Neutrophil (primary cell): ENCODE results near the gene GNG4.
A peak's percentile ranks its signal among the peaks of the same experiment; 100 is the strongest.

Source experiments
- H3K27ac ChIP-seq: fragments of 200-600 bp; sonication (generic); 2 replicates; pipeline ENCODE4 v1.5.1; 2016; ENCODE audit warnings: mild to moderate bottlenecking, moderate library complexity
- H3K27me3 ChIP-seq: fragments of 200-600 bp; sonication (generic); 2 replicates; pipeline ENCODE4 v1.6.0; 2016; ENCODE audit warnings: mild to moderate bottlenecking
- H3K36me3 ChIP-seq: fragments of 200-600 bp; sonication (generic); 2 replicates; pipeline ENCODE4 v1.5.1; 2017
- H3K4me1 ChIP-seq, 2 experiments: fragments of 200-600 bp in 1 of 2; sonication (generic) in 1 of 2; 1 replicate in 1 of 2; 2 replicates in 1 of 2; pipeline versions ENCODE4 v1.5.1 to v1.6.1; 2013 to 2016; ENCODE audit warnings: low read depth in 1 of 2, low read length in 1 of 2, mild to moderate bottlenecking in 1 of 2, moderate library complexity in 1 of 2; ENCODE audit not compliant: control insufficient read depth in 1 of 2, insufficient read depth in 1 of 2
- H3K4me3 ChIP-seq, 2 experiments: fragments of 200-600 bp in 1 of 2; sonication (generic) in 1 of 2; 1 replicate in 1 of 2; 2 replicates in 1 of 2; pipeline ENCODE4 v1.5.1; 2013 to 2016; ENCODE audit warnings: low read depth in 1 of 2, low read length in 1 of 2, mild to moderate bottlenecking in 1 of 2, moderate library complexity in 1 of 2
- H3K9me3 ChIP-seq: fragments of 200-600 bp; sonication (generic); 2 replicates; pipeline ENCODE4 v1.5.1; 2016
- TF ChIP-seq, protein P1 (sequence below): fragments of 200-600 bp; sonication (generic); IDR thresholded peaks from 2 replicates; pipeline ENCODE4 v1.5.1; 2016; ENCODE audit warnings: antibody characterized with exemption

The GNG4 gene

GRCh38 chr1:235504494-235505222 lies 144.9 kb downstream of the GNG4 start:
- Histone ChIP-seq H3K36me3 (no peaks in the 10 kb centered on the region), H3K27me3 (peaks cover 27% of the 10 kb centered on the region), H3K9me3 (no peaks in the 10 kb centered on the region), H3K4me1 (peaks cover 26 to 29% of the 10 kb centered on the region in 2 experiments), H3K27ac (peak overlapping the region; percentile 83), H3K4me3 (peak overlapping the region; percentile 70 to 96)
- TF ChIP-seq, protein P1, sequence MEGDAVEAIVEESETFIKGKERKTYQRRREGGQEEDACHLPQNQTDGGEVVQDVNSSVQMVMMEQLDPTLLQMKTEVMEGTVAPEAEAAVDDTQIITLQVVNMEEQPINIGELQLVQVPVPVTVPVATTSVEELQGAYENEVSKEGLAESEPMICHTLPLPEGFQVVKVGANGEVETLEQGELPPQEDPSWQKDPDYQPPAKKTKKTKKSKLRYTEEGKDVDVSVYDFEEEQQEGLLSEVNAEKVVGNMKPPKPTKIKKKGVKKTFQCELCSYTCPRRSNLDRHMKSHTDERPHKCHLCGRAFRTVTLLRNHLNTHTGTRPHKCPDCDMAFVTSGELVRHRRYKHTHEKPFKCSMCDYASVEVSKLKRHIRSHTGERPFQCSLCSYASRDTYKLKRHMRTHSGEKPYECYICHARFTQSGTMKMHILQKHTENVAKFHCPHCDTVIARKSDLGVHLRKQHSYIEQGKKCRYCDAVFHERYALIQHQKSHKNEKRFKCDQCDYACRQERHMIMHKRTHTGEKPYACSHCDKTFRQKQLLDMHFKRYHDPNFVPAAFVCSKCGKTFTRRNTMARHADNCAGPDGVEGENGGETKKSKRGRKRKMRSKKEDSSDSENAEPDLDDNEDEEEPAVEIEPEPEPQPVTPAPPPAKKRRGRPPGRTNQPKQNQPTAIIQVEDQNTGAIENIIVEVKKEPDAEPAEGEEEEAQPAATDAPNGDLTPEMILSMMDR = peak; percentile 98

- H3K4me1 ChIP-seq = peaks cover 26 to 29% of the 10 kb centered on the region in 2 experiments
- H3K27me3 ChIP-seq = peaks cover 26% of the 10 kb centered on the region
- H3K4me3 ChIP-seq = peak within 1 kb of the TSS; percentile 70 to 96
- no peaks in the 10 kb centered on the region for H3K36me3 ChIP-seq
- TF ChIP-seq, protein P1 = no peak
- H3K27ac ChIP-seq = peak within 1 kb of the TSS; percentile 83
- H3K9me3 ChIP-seq = no peaks in the 10 kb centered on the region
Measured at GRCh38 chr1:235504122-235504493, 145.5 kb downstream of the GNG4 start, which contains the start of gene B3GALNT2. TSS of gene B3GALNT2 (minus strand) at chr1:235504452. CDS start at chr1:235504252, 200 bp downstream.

- Histone ChIP-seq H3K4me1 (peaks cover 26 to 29% of the 10 kb centered on the region in 2 experiments), H3K4me3 (peak overlapping the region; percentile 70 to 96), H3K27me3 (peaks cover 26% of the 10 kb centered on the region), H3K27ac (peak overlapping the region; percentile 83), H3K36me3 (no peaks in the 10 kb centered on the region), H3K9me3 (no peaks in the 10 kb centered on the region)
- TF ChIP-seq, protein P1 = no peak
Measured at GRCh38 chr1:235503403-235504121, 146.0 kb downstream of the GNG4 start.

- peak overlapping the region; percentile 70 to 96 for H3K4me3 ChIP-seq
- H3K27ac ChIP-seq = no peak overlapping the region
- peaks cover 26 to 29% of the 10 kb centered on the region in 2 experiments for H3K4me1 ChIP-seq
- H3K9me3 ChIP-seq = no peaks in the 10 kb centered on the region
- peaks cover 26% of the 10 kb centered on the region for H3K27me3 ChIP-seq
- no peaks in the 10 kb centered on the region for H3K36me3 ChIP-seq
- TF ChIP-seq, protein P1 = no peak
Measured at GRCh38 chr1:235502601-235503402, 146.8 kb downstream of the GNG4 start.

DNA sequence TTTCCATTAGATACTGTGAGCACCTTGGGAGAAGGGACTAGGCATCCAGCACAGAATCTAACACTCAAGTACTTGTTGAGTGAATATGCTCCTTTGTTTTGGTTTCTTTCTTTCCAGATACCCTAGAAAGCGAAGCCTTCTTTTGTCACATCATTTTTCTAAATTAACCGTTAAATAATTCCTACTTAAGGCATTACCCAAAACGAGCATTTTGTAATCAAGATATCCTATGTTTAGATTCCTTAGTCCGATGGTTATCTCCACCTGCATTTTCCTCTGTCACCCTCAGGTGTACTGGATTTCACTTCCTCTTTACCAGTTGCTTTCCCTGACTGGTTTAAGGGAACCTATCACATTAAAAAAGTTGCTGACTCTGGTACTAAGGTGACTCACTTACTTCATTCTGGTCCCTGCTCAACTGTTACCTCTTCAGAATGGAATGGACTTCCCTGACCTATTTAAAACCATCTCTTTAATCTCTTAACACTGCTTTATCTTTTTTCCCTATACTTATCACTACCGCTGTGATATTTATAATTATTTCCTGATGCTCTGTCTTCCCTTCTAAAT lies 148.5 kb downstream of the GNG4 start:
- H3K27me3 ChIP-seq = peaks cover 8% of the 10 kb centered on the region
- no peak overlapping the region for H3K27ac ChIP-seq
- no peak overlapping the region for H3K4me3 ChIP-seq
- TF ChIP-seq, protein P1 = no peak
- H3K4me1 ChIP-seq = peaks cover 26 to 29% of the 10 kb centered on the region in 2 experiments
- no peaks in the 10 kb centered on the region for H3K9me3 ChIP-seq
- no peaks in the 10 kb centered on the region for H3K36me3 ChIP-seq
